ENCODE results near the gene CDH16. TPM values are rescaled to one million over a fixed set of nuclear protein-coding genes. Genes with fewer than 3 reads are reported as not detected.

The CDH16 gene
- total and polyA plus RNA-seq, 2 donors (not counting 1 experiment from before 2014, with no cell fraction given), result not detected

GRCh38 chr16:66911801-66912200 is 6.9 kb downstream of the CDH16 start:
- H3K27ac ChIP-seq (ENCODE audit: insufficient read depth, low read length), result no peak overlapping the region
- H3K79me2 ChIP-seq (ENCODE audit: control insufficient read depth, insufficient read depth, low read length), result no peaks in the 10 kb centered on the region
- no peaks in the 10 kb centered on the region for H3K9me3 ChIP-seq (ENCODE audit: control insufficient read depth, insufficient read depth, low read depth, low read length)
- no peak overlapping the region for H3K9ac ChIP-seq (ENCODE audit: insufficient read depth, low read length)
- peaks cover 6% of the 10 kb centered on the region for H3K27me3 ChIP-seq (ENCODE audit: control insufficient read depth, insufficient read depth, low read length)
- H4K20me1 ChIP-seq (ENCODE audit: control insufficient read depth, extremely low read depth, insufficient read depth, low read length), result no peaks in the 10 kb centered on the region
- TF ChIP-seq EZH2 (IDR thresholded peaks at IDR 0.05; ENCODE audit: low read length, missing control alignments) (no peak), CTCF (conservative IDR thresholded peaks at IDR 0.05 in 1 of 2, IDR thresholded peaks at IDR 0.05 in 1 of 2; ENCODE audit: low read depth in 1 of 2, low read length in 2 of 2) (no peak)
- H3K4me1 ChIP-seq (ENCODE audit: control insufficient read depth, extremely low read depth, insufficient read depth, low read length), result no peaks in the 10 kb centered on the region
- no peak overlapping the region for H3K4me2 ChIP-seq (ENCODE audit: extremely low read depth, insufficient read depth, low read length)
- no peak for DNase-seq (ENCODE audit: low read depth in 2 of 2)
- no peaks in the 10 kb centered on the region for H3K36me3 ChIP-seq (ENCODE audit: control insufficient read depth, insufficient read depth, low read length)
- H2AFZ ChIP-seq (ENCODE audit: low read length), result no peak overlapping the region
- H3K4me3 ChIP-seq (replicated peaks in 1 of 4; ENCODE audit: control extremely low read depth in 1 of 4, insufficient read depth in 1 of 4, low read depth in 3 of 4, low read length in 4 of 4), result no peak overlapping the region

- Histone ChIP-seq H3K27me3 (ENCODE audit: control insufficient read depth, insufficient read depth, low read length) (peaks cover 5% of the 10 kb centered on the region), H3K4me3 (replicated peaks in 1 of 4; ENCODE audit: control extremely low read depth in 1 of 4, insufficient read depth in 1 of 4, low read depth in 3 of 4, low read length in 4 of 4) (no peak overlapping the region), H3K4me1 (ENCODE audit: control insufficient read depth, extremely low read depth, insufficient read depth, low read length) (no peaks in the 10 kb centered on the region), H2AFZ (ENCODE audit: low read length) (no peak overlapping the region), H3K79me2 (ENCODE audit: control insufficient read depth, insufficient read depth, low read length) (no peaks in the 10 kb centered on the region), H3K9me3 (ENCODE audit: control insufficient read depth, insufficient read depth, low read depth, low read length) (no peaks in the 10 kb centered on the region), H3K27ac (ENCODE audit: insufficient read depth, low read length) (no peak overlapping the region), H3K4me2 (ENCODE audit: extremely low read depth, insufficient read depth, low read length) (no peak overlapping the region), H3K9ac (ENCODE audit: insufficient read depth, low read length) (no peak overlapping the region), H4K20me1 (ENCODE audit: control insufficient read depth, extremely low read depth, insufficient read depth, low read length) (no peaks in the 10 kb centered on the region), H3K36me3 (ENCODE audit: control insufficient read depth, insufficient read depth, low read length) (no peaks in the 10 kb centered on the region)
- DNase-seq (ENCODE audit: low read depth in 2 of 2), result no peak
- TF ChIP-seq CTCF (conservative IDR thresholded peaks at IDR 0.05 in 1 of 2, IDR thresholded peaks at IDR 0.05 in 1 of 2; ENCODE audit: low read depth in 1 of 2, low read length in 2 of 2) (no peak), EZH2 (IDR thresholded peaks at IDR 0.05; ENCODE audit: low read length, missing control alignments) (no peak)
These were observed 7.6 kb downstream of the CDH16 start for GRCh38 chr16:66911112-66911511.

- H3K27ac ChIP-seq (ENCODE audit: insufficient read depth, low read length), result no peak overlapping the region
- no peak overlapping the region for H3K4me3 ChIP-seq (replicated peaks in 1 of 4; ENCODE audit: control extremely low read depth in 1 of 4, insufficient read depth in 1 of 4, low read depth in 3 of 4, low read length in 4 of 4)
- TF ChIP-seq CTCF (conservative IDR thresholded peaks at IDR 0.05 in 1 of 2, IDR thresholded peaks at IDR 0.05 in 1 of 2; ENCODE audit: low read depth in 1 of 2, low read length in 2 of 2) (no peak), EZH2 (IDR thresholded peaks at IDR 0.05; ENCODE audit: low read length, missing control alignments) (no peak)
- no peak overlapping the region for H3K9ac ChIP-seq (ENCODE audit: insufficient read depth, low read length)
- H3K36me3 ChIP-seq (ENCODE audit: control insufficient read depth, insufficient read depth, low read length), result no peaks in the 10 kb centered on the region
- H3K4me2 ChIP-seq (ENCODE audit: extremely low read depth, insufficient read depth, low read length), result no peak overlapping the region
- H4K20me1 ChIP-seq (ENCODE audit: control insufficient read depth, extremely low read depth, insufficient read depth, low read length), result no peaks in the 10 kb centered on the region
- DNase-seq (ENCODE audit: low read depth in 2 of 2), result no peak
- H3K27me3 ChIP-seq (ENCODE audit: control insufficient read depth, insufficient read depth, low read length), result peaks cover 3% of the 10 kb centered on the region
- peaks cover 5% of the 10 kb centered on the region for H3K4me1 ChIP-seq (ENCODE audit: control insufficient read depth, extremely low read depth, insufficient read depth, low read length)
- H3K9me3 ChIP-seq (ENCODE audit: control insufficient read depth, insufficient read depth, low read depth, low read length), result no peaks in the 10 kb centered on the region
- no peak overlapping the region for H2AFZ ChIP-seq (ENCODE audit: low read length)
- no peaks in the 10 kb centered on the region for H3K79me2 ChIP-seq (ENCODE audit: control insufficient read depth, insufficient read depth, low read length)
These were observed 8.3 kb downstream of the CDH16 start for GRCh38 chr16:66910175-66910940.

Measured in fibroblast of lung (primary cell).